ENCODE measurements around the gene BMP6.

Gene BMP6

DNA sequence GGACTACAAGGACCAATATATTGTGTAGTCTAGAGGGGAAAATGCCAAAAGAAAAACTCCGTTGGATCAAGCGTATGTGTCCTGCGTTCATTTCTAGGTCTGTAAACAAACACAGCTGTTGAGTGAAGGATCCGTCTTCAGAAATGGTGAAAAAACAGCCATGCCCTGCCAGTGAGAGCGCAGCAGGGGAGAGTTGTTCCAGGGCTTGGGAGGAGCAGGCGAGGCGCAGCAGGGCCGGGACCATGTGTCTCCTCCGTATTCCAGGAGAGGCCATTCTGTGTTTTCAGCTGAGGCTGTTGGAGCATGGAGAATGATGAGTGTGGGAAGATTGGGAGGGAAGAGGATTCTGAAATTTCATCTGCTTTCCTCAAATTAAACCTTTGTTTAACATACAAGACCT lies 38.0 kb downstream of the BMP6 start:
- TF ChIP-seq, protein P1, sequence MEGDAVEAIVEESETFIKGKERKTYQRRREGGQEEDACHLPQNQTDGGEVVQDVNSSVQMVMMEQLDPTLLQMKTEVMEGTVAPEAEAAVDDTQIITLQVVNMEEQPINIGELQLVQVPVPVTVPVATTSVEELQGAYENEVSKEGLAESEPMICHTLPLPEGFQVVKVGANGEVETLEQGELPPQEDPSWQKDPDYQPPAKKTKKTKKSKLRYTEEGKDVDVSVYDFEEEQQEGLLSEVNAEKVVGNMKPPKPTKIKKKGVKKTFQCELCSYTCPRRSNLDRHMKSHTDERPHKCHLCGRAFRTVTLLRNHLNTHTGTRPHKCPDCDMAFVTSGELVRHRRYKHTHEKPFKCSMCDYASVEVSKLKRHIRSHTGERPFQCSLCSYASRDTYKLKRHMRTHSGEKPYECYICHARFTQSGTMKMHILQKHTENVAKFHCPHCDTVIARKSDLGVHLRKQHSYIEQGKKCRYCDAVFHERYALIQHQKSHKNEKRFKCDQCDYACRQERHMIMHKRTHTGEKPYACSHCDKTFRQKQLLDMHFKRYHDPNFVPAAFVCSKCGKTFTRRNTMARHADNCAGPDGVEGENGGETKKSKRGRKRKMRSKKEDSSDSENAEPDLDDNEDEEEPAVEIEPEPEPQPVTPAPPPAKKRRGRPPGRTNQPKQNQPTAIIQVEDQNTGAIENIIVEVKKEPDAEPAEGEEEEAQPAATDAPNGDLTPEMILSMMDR (IDR thresholded peaks at IDR 0.05; ENCODE audit: control insufficient read depth, insufficient read depth, low read depth, low read length, missing control alignments) = no peak
- H3K4me3 ChIP-seq (ENCODE audit: control insufficient read depth, low read depth, low read length) = no peak overlapping the region
- DNase-seq (ENCODE audit: low read depth) = no peak

DNA sequence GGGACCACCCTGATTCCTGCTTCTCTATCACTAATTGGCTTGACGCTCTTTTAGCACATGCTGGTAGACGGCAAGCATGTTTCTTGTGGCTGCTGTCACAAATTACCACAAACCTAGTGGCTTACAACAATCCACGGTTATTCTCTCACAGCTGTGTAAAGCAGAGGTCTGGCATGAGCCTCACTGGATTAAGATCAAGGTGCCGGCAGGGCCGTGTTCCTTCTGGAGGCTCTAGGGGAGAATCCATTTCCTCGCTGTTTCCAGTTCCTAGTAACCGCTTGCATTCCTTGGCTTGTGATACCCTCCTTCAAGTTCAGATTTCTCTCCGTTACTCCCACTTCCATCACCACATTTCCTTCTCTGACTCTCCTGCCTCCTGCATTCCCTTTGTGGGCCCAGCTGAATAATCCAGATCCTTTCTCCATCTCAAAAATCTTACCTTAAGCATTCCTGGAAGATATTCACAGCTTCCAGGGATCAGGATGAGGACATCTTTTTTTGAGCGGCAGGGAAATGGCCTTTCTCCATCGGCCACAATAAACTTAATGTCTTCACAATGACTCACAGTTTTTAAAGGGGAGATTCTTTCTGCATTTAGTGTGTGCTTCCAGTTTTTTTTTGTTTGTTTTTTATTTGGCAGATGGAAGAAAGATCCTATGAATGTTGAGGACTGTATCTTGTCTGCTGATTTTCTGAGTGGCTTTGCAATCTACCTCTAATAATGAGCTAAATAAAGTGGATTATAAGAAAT lies 39.9 kb downstream of the BMP6 start:
- DNase-seq (ENCODE audit: low read depth) = no peak
- TF ChIP-seq, protein P1 (IDR thresholded peaks at IDR 0.05; ENCODE audit: control insufficient read depth, insufficient read depth, low read depth, low read length, missing control alignments) = no peak
- no peak overlapping the region for H3K4me3 ChIP-seq (ENCODE audit: control insufficient read depth, low read depth, low read length)

DNA sequence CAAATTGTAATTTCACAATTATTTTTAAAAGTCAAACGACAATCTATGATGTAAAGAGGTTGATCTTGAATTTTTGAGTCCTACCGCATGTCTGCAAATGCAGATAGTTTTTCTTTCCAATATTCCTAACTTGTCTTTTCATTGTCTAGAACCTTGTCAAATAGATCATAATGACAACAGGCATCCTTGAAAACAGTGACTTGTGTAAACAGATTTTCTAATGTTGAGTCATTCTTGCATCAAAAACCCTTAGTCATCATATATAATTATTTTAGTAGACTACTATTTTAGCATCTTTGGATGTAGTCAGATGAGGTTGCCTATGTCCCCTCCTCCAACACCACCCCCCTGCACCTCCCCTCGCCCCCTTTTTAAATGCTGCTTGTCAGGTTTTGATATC lies 43.8 kb downstream of the BMP6 start:
- TF ChIP-seq, protein P1 (IDR thresholded peaks at IDR 0.05; ENCODE audit: control insufficient read depth, insufficient read depth, low read depth, low read length, missing control alignments) = no peak
- H3K4me3 ChIP-seq (ENCODE audit: control insufficient read depth, low read depth, low read length) = no peak overlapping the region
- DNase-seq (ENCODE audit: low read depth) = no peak

GRCh38 chr6:7770111-7770510 lies 44.2 kb downstream of the BMP6 start:
- H3K4me3 ChIP-seq (ENCODE audit: control insufficient read depth, low read depth, low read length) = no peak overlapping the region
- TF ChIP-seq, protein P1 (IDR thresholded peaks at IDR 0.05; ENCODE audit: control insufficient read depth, insufficient read depth, low read depth, low read length, missing control alignments) = no peak
- DNase-seq (ENCODE audit: low read depth) = no peak

- TF ChIP-seq, protein P1 (IDR thresholded peaks at IDR 0.05; ENCODE audit: control insufficient read depth, insufficient read depth, low read depth, low read length, missing control alignments) = no peak
- no peak overlapping the region for H3K4me3 ChIP-seq (ENCODE audit: control insufficient read depth, low read depth, low read length)
- DNase-seq (ENCODE audit: low read depth) = no peak
Measured at GRCh38 chr6:7770601-7771000, 44.7 kb downstream of the BMP6 start.

DNA sequence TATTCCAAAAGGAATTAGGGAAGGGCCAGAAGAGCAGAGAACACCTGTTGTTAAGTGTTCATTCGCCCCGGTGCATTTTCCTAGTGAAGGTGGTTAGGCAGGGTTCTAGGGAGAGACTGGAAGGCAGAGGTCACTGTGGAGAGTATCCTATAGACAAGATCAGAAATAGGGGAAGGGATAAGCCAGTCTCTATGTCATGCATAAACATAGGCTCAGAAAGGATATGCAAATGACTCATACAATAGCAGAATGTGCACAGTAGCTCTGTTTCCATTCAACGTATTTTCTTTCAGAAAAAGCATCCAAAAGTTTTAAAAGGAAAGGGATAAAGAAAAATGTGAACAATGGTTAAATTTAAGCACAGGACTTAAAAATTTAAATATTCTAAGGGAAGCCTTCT lies 47.4 kb downstream of the BMP6 start:
- TF ChIP-seq, protein P1 (IDR thresholded peaks at IDR 0.05; ENCODE audit: control insufficient read depth, insufficient read depth, low read depth, low read length, missing control alignments) = no peak
- no peak for DNase-seq (ENCODE audit: low read depth)
- no peak overlapping the region for H3K4me3 ChIP-seq (ENCODE audit: control insufficient read depth, low read depth, low read length)

Data from AG09309 (cell line).